HG02642 (cell line): ENCODE data around the gene ALS2.
A peak's percentile ranks its signal among the peaks of the same experiment; 100 is the strongest.

Experiments
- ATAC-seq: cut with Tn5 transposase; IDR thresholded peaks from one replicate; pipeline ENCODE4 v1.9.1; 2021; ENCODE audit warnings: mild to moderate bottlenecking; ENCODE audit not compliant: unreplicated experiment, poor library complexity

Gene ALS2

GRCh38 chr2:201761101-201761500 is 19.6 kb downstream of the ALS2 start:
- no peak for ATAC-seq

GRCh38 chr2:201759567-201759966 is 21.2 kb downstream of the ALS2 start:
- peak; percentile 45 for ATAC-seq

- no peak for ATAC-seq
Measured at GRCh38 chr2:201758873-201759272, 21.9 kb downstream of the ALS2 start.

GRCh38 chr2:201758234-201758633 is 22.5 kb downstream of the ALS2 start:
- no peak for ATAC-seq

- no peak for ATAC-seq
Measured at GRCh38 chr2:201754717-201755415, 25.9 kb downstream of the ALS2 start.

GRCh38 chr2:201751566-201751965 is 29.2 kb downstream of the ALS2 start:
- no peak for ATAC-seq

- no peak for ATAC-seq
Measured at GRCh38 chr2:201746551-201746950, 34.2 kb downstream of the ALS2 start.

- no peak for ATAC-seq
Measured at GRCh38 chr2:201735486-201735885, 45.2 kb downstream of the ALS2 start.

GRCh38 chr2:201734111-201734510 is 46.6 kb downstream of the ALS2 start:
- ATAC-seq: no peak

GRCh38 chr2:201733544-201733943 is 47.2 kb downstream of the ALS2 start:
- ATAC-seq: no peak

GRCh38 chr2:201730651-201731285 is 50.0 kb downstream of the ALS2 start:
- ATAC-seq: no peak

- ATAC-seq: no peak
Measured at GRCh38 chr2:201715459-201715858, 65.3 kb downstream of the ALS2 start.

GRCh38 chr2:201712726-201713125 is 68.0 kb downstream of the ALS2 start:
- no peak for ATAC-seq

GRCh38 chr2:201709747-201710146 is 71.0 kb downstream of the ALS2 start:
- no peak for ATAC-seq

- ATAC-seq: no peak
Measured at GRCh38 chr2:201709049-201709448, 71.7 kb downstream of the ALS2 start.

- no peak for ATAC-seq
Measured at GRCh38 chr2:201707753-201708152, 73.0 kb downstream of the ALS2 start.

- ATAC-seq: no peak
Measured at GRCh38 chr2:201707142-201707541, 73.6 kb downstream of the ALS2 start.

- ATAC-seq: no peak
Measured at GRCh38 chr2:201704536-201704935, 76.2 kb downstream of the ALS2 start.

- no peak for ATAC-seq
Measured at GRCh38 chr2:201701646-201702045, 79.1 kb downstream of the ALS2 start.

GRCh38 chr2:201699416-201699815 is 81.3 kb downstream of the ALS2 start:
- no peak for ATAC-seq

GRCh38 chr2:201698588-201699226 is 82.0 kb downstream of the ALS2 start, which contains the start of gene MPP4:
TSS of gene MPP4 (minus strand) at chr2:201698644. CDS start at chr2:201693954, 4,690 bp downstream.
- ATAC-seq: no peak
